Naive B cell (primary cell): ENCODE results near the gene ABL1. TPM values are rescaled to one million over a fixed set of nuclear protein-coding genes. Genes with fewer than 3 reads are reported as not detected.

Experiments used
- ATAC-seq, 2 donors: fragments of 150-1000 bp; cut with Tn5 transposase; 2 replicates each; pipeline ENCODE4 v1.10.0; 2021; ENCODE audit warnings: low read depth in 2 of 2, mild to moderate bottlenecking in 2 of 2, moderate library complexity in 2 of 2
- DNase-seq: peaks from one replicate; pipeline ENCODE4 v3.0.0; 2022
- H3K27ac Mint-ChIP-seq, 6 donors: one replicate each; pipeline ENCODE4 v1.8.0; 2020 to 2022; ENCODE audit warnings: mild to moderate bottlenecking in 6 of 6, mixed read lengths in 6 of 6, moderate library complexity in 5 of 6, inconsistent platforms in 2 of 6
- H3K27me3 Mint-ChIP-seq, 3 donors: one replicate each; pipeline ENCODE4 v1.8.0; 2021 to 2022; ENCODE audit warnings: mixed read lengths in 3 of 3, mild to moderate bottlenecking in 1 of 3
- H3K36me3 Mint-ChIP-seq, 2 donors: one replicate each; pipeline ENCODE4 v1.8.0; 2020 to 2022; ENCODE audit warnings: mixed read lengths in 2 of 2, inconsistent platforms in 1 of 2, mild to moderate bottlenecking in 1 of 2
- H3K4me1 Mint-ChIP-seq, 3 donors: one replicate each; pipeline ENCODE4 v1.8.0; 2020 to 2022; ENCODE audit warnings: mixed read lengths in 3 of 3, inconsistent platforms in 1 of 3, mild to moderate bottlenecking in 1 of 3, moderate library complexity in 1 of 3
- H3K4me3 Mint-ChIP-seq, 8 donors: one replicate each; pipeline ENCODE4 v1.8.0; 2020 to 2022; ENCODE audit warnings: mild to moderate bottlenecking in 8 of 8, mixed read lengths in 8 of 8, moderate library complexity in 8 of 8, inconsistent platforms in 2 of 8
- H3K9me3 Mint-ChIP-seq, 7 donors: one replicate each; pipeline ENCODE4 v1.8.0; 2020 to 2022; ENCODE audit warnings: mixed read lengths in 7 of 7, mild to moderate bottlenecking in 5 of 7, inconsistent platforms in 2 of 7, moderate library complexity in 1 of 7
- polyA plus RNA-seq, 6 donors: library from polyadenylated mRNA; unstranded; fragments of 300-500 nt; fragmentation: Illumina TruSeq; gene quantifications; one replicate each; pipeline ENCODE4 v1.2.3, GENCODE V29; 2021; ENCODE audit warnings: low read depth in 6 of 6

The ABL1 gene
- polyA plus RNA-seq, 6 donors from 2014 or later, result 1.2 to 18.9 (median 9.4) TPM

GRCh38 chr9:130885484-130886375 is 50.7 kb downstream of the ABL1 start:
- Mint-ChIP-seq H3K4me1 (peaks cover 0 to 8% (median 0%) of the 10 kb centered on the region in 3 donors), H3K4me3 (peak overlapping the region in 1 of 8 donors; percentile 42), H3K36me3 (peaks cover 11 to 20% of the 10 kb centered on the region in 2 donors), H3K27ac (no peak overlapping the region), H3K9me3 (no peaks in the 10 kb centered on the region), H3K27me3 (no peaks in the 10 kb centered on the region)
- DNase-seq (no peak), ATAC-seq (no peak)

GRCh38 chr9:130886981-130887380 is 51.9 kb downstream of the ABL1 start:
- H3K4me3 Mint-ChIP-seq, result no peak overlapping the region
- H3K27ac Mint-ChIP-seq, result peak overlapping the region in 1 of 6 donors; percentile 62
- H3K9me3 Mint-ChIP-seq, result no peaks in the 10 kb centered on the region
- no peaks in the 10 kb centered on the region for H3K27me3 Mint-ChIP-seq
- H3K4me1 Mint-ChIP-seq, result peaks cover 0 to 8% (median 0%) of the 10 kb centered on the region in 3 donors
- peaks cover 0 to 20% of the 10 kb centered on the region in 2 donors for H3K36me3 Mint-ChIP-seq
- DNase-seq, result no peak
- ATAC-seq, result no peak

- Mint-ChIP-seq H3K27me3 (no peaks in the 10 kb centered on the region), H3K27ac (no peak overlapping the region), H3K9me3 (no peaks in the 10 kb centered on the region), H3K4me1 (peaks cover 0 to 8% (median 0%) of the 10 kb centered on the region in 3 donors), H3K4me3 (peak overlapping the region in 1 of 8 donors; percentile 21), H3K36me3 (peaks cover 0 to 20% of the 10 kb centered on the region in 2 donors)
- ATAC-seq (no peak), DNase-seq (no peak)
Measured at GRCh38 chr9:130887494-130888144, 52.6 kb downstream of the ABL1 start.

- no peak for ATAC-seq
- no peak for DNase-seq
- H3K9me3 Mint-ChIP-seq, result no peaks in the 10 kb centered on the region
Measured at GRCh38 chr9:130888146-130888885, 53.3 kb downstream of the ABL1 start.

GRCh38 chr9:130890124-130890523 is 55.1 kb downstream of the ABL1 start:
- peaks cover 0 to 10% of the 10 kb centered on the region in 2 donors for H3K36me3 Mint-ChIP-seq
- H3K4me3 Mint-ChIP-seq, result no peak overlapping the region
- H3K9me3 Mint-ChIP-seq, result no peaks in the 10 kb centered on the region
- DNase-seq (no peak), ATAC-seq (no peak)
- H3K27ac Mint-ChIP-seq, result peak overlapping the region in 1 of 6 donors; percentile 38
- peaks cover 3 to 8% (median 6%) of the 10 kb centered on the region in 3 donors for H3K4me1 Mint-ChIP-seq
- H3K27me3 Mint-ChIP-seq, result no peaks in the 10 kb centered on the region

More at GRCh38 chr9:130888146-130888885, 53.3 kb downstream of the ABL1 start:
- H3K27me3 Mint-ChIP-seq, result no peaks in the 10 kb centered on the region
- H3K36me3 Mint-ChIP-seq, result peaks cover 0 to 20% of the 10 kb centered on the region in 2 donors
- no peak overlapping the region for H3K4me3 Mint-ChIP-seq
- H3K27ac Mint-ChIP-seq, result no peak overlapping the region
- H3K4me1 Mint-ChIP-seq, result peaks cover 0 to 8% (median 0%) of the 10 kb centered on the region in 3 donors

GRCh38 chr9:130890870-130891687 is 56.0 kb downstream of the ABL1 start:
- no peak for ATAC-seq
- H3K27ac Mint-ChIP-seq, result peak overlapping the region in 1 of 6 donors; percentile 21
- H3K36me3 Mint-ChIP-seq, result peaks cover 0 to under 1% of the 10 kb centered on the region in 2 donors

GRCh38 chr9:130891688-130892476 is 56.8 kb downstream of the ABL1 start:
- DNase-seq, result no peak

More at GRCh38 chr9:130890870-130891687, 56.0 kb downstream of the ABL1 start:
- Mint-ChIP-seq H3K27me3 (no peaks in the 10 kb centered on the region), H3K9me3 (no peaks in the 10 kb centered on the region), H3K4me3 (no peak overlapping the region), H3K4me1 (peaks cover 3 to 8% (median 6%) of the 10 kb centered on the region in 3 donors)
- DNase-seq, result no peak

GRCh38 chr9:130892477-130893304 is 57.6 kb downstream of the ABL1 start:
- Mint-ChIP-seq H3K27ac (peak overlapping the region in 1 of 6 donors; percentile 15), H3K9me3 (no peaks in the 10 kb centered on the region), H3K4me1 (peaks cover 0 to 6% (median 3%) of the 10 kb centered on the region in 3 donors), H3K36me3 (no peaks in the 10 kb centered on the region), H3K27me3 (no peaks in the 10 kb centered on the region), H3K4me3 (no peak overlapping the region)
- DNase-seq (no peak), ATAC-seq (no peak)

More at GRCh38 chr9:130891688-130892476, 56.8 kb downstream of the ABL1 start:
- Mint-ChIP-seq H3K27me3 (no peaks in the 10 kb centered on the region), H3K4me3 (no peak overlapping the region), H3K36me3 (no peaks in the 10 kb centered on the region), H3K4me1 (peaks cover 3 to 7% (median 6%) of the 10 kb centered on the region in 3 donors), H3K27ac (peak overlapping the region in 1 of 6 donors; percentile 42), H3K9me3 (no peaks in the 10 kb centered on the region)
- no peak for ATAC-seq

- Mint-ChIP-seq H3K36me3 (no peaks in the 10 kb centered on the region), H3K4me1 (peaks cover 0 to 6% (median 3%) of the 10 kb centered on the region in 3 donors), H3K27me3 (no peaks in the 10 kb centered on the region), H3K4me3 (peak overlapping the region in 2 of 8 donors; percentile 47 to 53), H3K9me3 (no peaks in the 10 kb centered on the region), H3K27ac (peak overlapping the region in 3 of 6 donors; percentile 15 to 90 (median 51))
- no peak for DNase-seq
- peak; percentile 30 to 55 for ATAC-seq
Measured at GRCh38 chr9:130893341-130894101, 58.5 kb downstream of the ABL1 start.

- Mint-ChIP-seq H3K27me3 (peaks cover 0 to 2% (median 0%) of the 10 kb centered on the region in 3 donors), H3K27ac (no peak overlapping the region), H3K36me3 (no peaks in the 10 kb centered on the region), H3K9me3 (no peaks in the 10 kb centered on the region), H3K4me1 (peaks cover 0 to 6% (median 3%) of the 10 kb centered on the region in 3 donors), H3K4me3 (no peak overlapping the region)
- DNase-seq, result no peak
- no peak for ATAC-seq
Measured at GRCh38 chr9:130894546-130894945, 59.5 kb downstream of the ABL1 start.

GRCh38 chr9:130895038-130895437 is 60.0 kb downstream of the ABL1 start:
- no peak overlapping the region for H3K27ac Mint-ChIP-seq

More at GRCh38 chr9:130895038-130895437, 60.0 kb downstream of the ABL1 start:
- peaks cover 0 to 7% (median 0%) of the 10 kb centered on the region in 3 donors for H3K27me3 Mint-ChIP-seq
- H3K4me1 Mint-ChIP-seq, result peaks cover 0 to 6% (median 3%) of the 10 kb centered on the region in 3 donors
- no peaks in the 10 kb centered on the region for H3K9me3 Mint-ChIP-seq
- no peak for ATAC-seq
- DNase-seq, result no peak
- no peak overlapping the region for H3K4me3 Mint-ChIP-seq
- H3K36me3 Mint-ChIP-seq, result no peaks in the 10 kb centered on the region
